ENCODE results near the gene FAXDC2. TPM values are rescaled to one million over a fixed set of nuclear protein-coding genes. Genes with fewer than 3 reads are reported as not detected.

The FAXDC2 gene
- total and polyA plus RNA-seq, 2 of the 8 experiments (the other 6 are each of a cell fraction or from before 2014, with no cell fraction given): 3.7 to 5.9 TPM

DNA sequence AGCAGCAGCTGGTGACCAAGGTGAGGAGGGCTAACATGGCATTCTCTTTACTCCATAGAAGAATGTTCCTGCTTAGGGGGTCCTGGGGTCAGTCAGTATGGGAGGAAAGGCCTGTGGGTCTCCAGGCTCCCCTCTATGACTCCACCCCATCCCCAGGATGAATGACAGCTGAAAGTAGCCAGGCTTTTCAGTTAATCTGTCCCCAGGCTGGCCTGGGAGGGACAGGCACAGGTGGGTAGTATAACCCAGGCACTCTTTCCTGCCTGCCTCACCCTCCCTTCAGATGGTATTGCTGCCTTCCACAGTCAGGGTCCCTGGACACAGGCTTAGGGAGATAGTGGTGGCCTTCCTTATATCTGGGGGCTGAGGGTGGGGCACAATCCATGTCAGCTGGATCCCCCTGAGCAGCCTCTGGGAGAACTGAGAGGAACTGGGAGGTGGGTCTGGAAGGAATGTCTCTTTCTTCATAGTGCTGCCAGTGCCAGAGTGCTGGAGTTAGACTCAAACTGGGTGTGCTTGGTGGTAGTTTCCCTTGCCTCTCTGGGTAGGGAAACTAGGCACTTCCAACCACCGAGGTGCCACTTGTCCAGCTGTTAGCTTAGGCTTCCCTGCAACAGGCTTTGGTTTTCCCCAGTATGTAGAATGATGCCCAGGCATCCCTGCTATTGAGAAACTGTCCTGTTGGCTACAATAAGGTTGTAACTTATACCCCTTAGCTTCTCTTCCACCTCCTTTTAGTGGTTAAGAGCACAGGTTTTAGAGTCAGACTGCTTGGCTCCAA is 67.4 kb downstream of the FAXDC2 start:
- no peak for TF ChIP-seq BACH1 (IDR thresholded peaks at IDR 0.05; ENCODE audit: low read length)
- TF ChIP-seq, protein P1, sequence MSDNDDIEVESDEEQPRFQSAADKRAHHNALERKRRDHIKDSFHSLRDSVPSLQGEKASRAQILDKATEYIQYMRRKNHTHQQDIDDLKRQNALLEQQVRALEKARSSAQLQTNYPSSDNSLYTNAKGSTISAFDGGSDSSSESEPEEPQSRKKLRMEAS (IDR thresholded peaks at IDR 0.05): no peak
- no peak for TF ChIP-seq SP4 (IDR thresholded peaks at IDR 0.05; ENCODE audit: low read length)
- TF ChIP-seq CBX5 (IDR thresholded peaks at IDR 0.05; ENCODE audit: low read depth, low read length): no peak
- no peak for TF ChIP-seq SAP30 (IDR thresholded peaks at IDR 0.05; ENCODE audit: insufficient read depth, insufficient replicate concordance, low read length)
- Histone ChIP-seq H4K91ac (replicated peaks; ENCODE audit: insufficient read length, low read length) (no peak overlapping the region), H3K9ac (replicated peaks in 1 of 4; ENCODE audit: extremely low read depth in 1 of 4, low read depth in 3 of 4, low read length in 3 of 4) (no peak overlapping the region), H4K20me1 (replicated peaks in 1 of 2; ENCODE audit: control insufficient read depth in 1 of 2, insufficient read depth in 2 of 2, low read length in 2 of 2) (peaks cover 57 to 60% of the 10 kb centered on the region in 2 experiments), H2BK15ac (ENCODE audit: low read length) (no peak overlapping the region; the same call in 1 of the 2 replicates), H2AK5ac (ENCODE audit: low read depth, low read length) (no peak overlapping the region), H3K36me3 (ENCODE audit: control insufficient read depth in 2 of 4, insufficient read depth in 4 of 4, low read length in 3 of 4) (peaks cover 0 to 7% (median 0%) of the 10 kb centered on the region in 4 experiments; a peak in 1 of 8 replicates), H3K4ac (replicated peaks; ENCODE audit: insufficient read length, low read depth, low read length) (no peak overlapping the region), H3K79me2 (ENCODE audit: control insufficient read depth in 1 of 2, insufficient read depth in 2 of 2, low read length in 2 of 2) (peaks cover 85 to 100% of the 10 kb centered on the region in 2 experiments), H3K14ac (ENCODE audit: insufficient read length) (no peak overlapping the region), H3K27ac (ENCODE audit: low read depth, low read length) (no peak overlapping the region), H3K23ac (ENCODE audit: insufficient read length) (no peak overlapping the region), H2BK12ac (ENCODE audit: low read depth, low read length) (no peak overlapping the region), H3K4me3 (ENCODE audit: extremely low read depth in 1 of 4, insufficient read depth in 2 of 4, low read depth in 3 of 4, low read length in 4 of 4) (no peak overlapping the region; a peak in 1 of 8 replicates), H2AFZ (ENCODE audit: low read length) (no peak overlapping the region), H2BK120ac (replicated peaks; ENCODE audit: low read depth, low read length) (no peak overlapping the region), H4K5ac (ENCODE audit: insufficient read length, low read depth, low read length) (no peak overlapping the region), H2BK20ac (ENCODE audit: low read length) (no peak overlapping the region), H3K79me1 (ENCODE audit: low read depth, low read length) (peaks cover 39% of the 10 kb centered on the region), H4K8ac (ENCODE audit: extremely low read depth, insufficient read depth, low read length) (no peak overlapping the region), H2BK5ac (ENCODE audit: low read depth, low read length) (0 out of 2 replicates have a peak overlapping the region, but pooled peaks have one; percentile 18), H3K27me3 (replicated peaks in 1 of 4; ENCODE audit: control insufficient read depth in 3 of 4, extremely low read depth in 1 of 4, insufficient read depth in 3 of 4, low read length in 3 of 4) (no peaks in the 10 kb centered on the region), H3K18ac (ENCODE audit: extremely low read depth, low read length) (no peak overlapping the region), H3K56ac (replicated peaks; ENCODE audit: insufficient read length, low read depth, low read length) (no peak overlapping the region), H3K4me2 (ENCODE audit: insufficient read depth in 1 of 2, low read depth in 2 of 2, low read length in 2 of 2) (peak overlapping the region; percentile 38 to 39; a peak in 3 of 4 replicates), H3K9me3 (ENCODE audit: insufficient read depth in 2 of 2, low read depth in 1 of 2, low read length in 1 of 2) (no peaks in the 10 kb centered on the region), H3K4me1 (replicated peaks in 1 of 4; ENCODE audit: control insufficient read depth in 3 of 4, insufficient read depth in 4 of 4, low read length in 3 of 4) (peaks cover 16 to 39% (median 32%) of the 10 kb centered on the region in 4 experiments), H3K23me2 (ENCODE audit: low read depth, low read length) (0 out of 2 replicates have a peak, but pooled peaks cover 2% of the 10 kb centered on the region)
- DNase-seq (ENCODE audit: low read depth in 1 of 2, low spot score in 2 of 2) (no peak), FAIRE-seq (no peak)
- ChIA-PET POLR2A (ENCODE audit: partially characterized antibody) (interaction anchor here (0.6 to 20.6 kb wide), 6 partner anchors 9 to 91 kb away, joined by 3 to 307 read pairs (median 4); partner anchors contain the start of gene CNOT8), CTCF (ENCODE audit: partially characterized antibody) (interaction anchor here (1.0 to 5.1 kb wide), 10 partner anchors 8 to 143 kb away, joined by 3 to 27 read pairs (median 6); no protein-coding TSS in a partner anchor)
- 77% methylated on average over 1 of the region's 1 CpG; no CpG with 5 or more reads in 1 of the 2 experiments for WGBS, 2 experiments (ENCODE audit: extremely low coverage in 1 of 2, insufficient coverage in 1 of 2, insufficient read length in 1 of 2, insufficient replicate concordance in 2 of 2, low coverage in 1 of 2, low lambda C conversion rate in 2 of 2, missing lambda C conversion rate in 1 of 2)
